GM23248 (cell line): ENCODE results near the gene SCAP. TPM values are rescaled to one million over a fixed set of nuclear protein-coding genes. Genes with fewer than 3 reads are reported as not detected.

Experiments used
- DNase-seq: peaks from one replicate; pipeline ENCODE4 v3.0.0-alpha.2; 2015
- H2AFZ ChIP-seq: fragments of 200-600 bp; sonication (generic); 2 replicates; pipeline ENCODE4 v1.6.1; 2016; ENCODE audit warnings: antibody characterized with exemption
- H3F3A ChIP-seq: fragments of 200-600 bp; sonication (generic); 2 replicates; pipeline ENCODE4 v1.6.1; 2016; ENCODE audit warnings: mild to moderate bottlenecking, antibody characterized with exemption, mixed run types; ENCODE audit not compliant: insufficient read depth
- H3K27ac ChIP-seq: fragments of 200-600 bp; sonication (generic); 2 replicates; pipeline ENCODE4 v1.5.1; 2016; ENCODE audit warnings: mild to moderate bottlenecking
- H3K27me3 ChIP-seq: fragments of 200-600 bp; sonication (generic); replicated peaks from 2 replicates; pipeline ENCODE4 v1.6.1; 2016; ENCODE audit warnings: mild to moderate bottlenecking; ENCODE audit not compliant: insufficient read depth
- H3K36me3 ChIP-seq: fragments of 200-600 bp; sonication (generic); 2 replicates; pipeline ENCODE4 v1.6.1; 2016; ENCODE audit warnings: low read depth, mild to moderate bottlenecking
- H3K4me1 ChIP-seq: fragments of 200-600 bp; sonication (generic); 2 replicates; pipeline ENCODE4 v1.6.1; 2016; ENCODE audit warnings: mild to moderate bottlenecking; ENCODE audit not compliant: insufficient read depth
- H3K4me2 ChIP-seq: fragments of 200-600 bp; sonication (generic); one replicate; pipeline ENCODE4 v1.6.1; 2016; ENCODE audit warnings: mild to moderate bottlenecking; ENCODE audit not compliant: unreplicated experiment
- H3K4me3 ChIP-seq: fragments of 200-600 bp; sonication (generic); 2 replicates; pipeline ENCODE4 v1.5.1; 2016; ENCODE audit warnings: mild to moderate bottlenecking
- H3K79me2 ChIP-seq: fragments of 200-600 bp; sonication (generic); 2 replicates; pipeline ENCODE4 v1.6.1; 2016; ENCODE audit warnings: mild to moderate bottlenecking; ENCODE audit not compliant: insufficient read depth
- H3K9ac ChIP-seq: fragments of 200-600 bp; sonication (generic); 2 replicates; pipeline ENCODE4 v1.6.1; 2016; ENCODE audit warnings: mild to moderate bottlenecking
- H3K9me2 ChIP-seq: fragments of 200-600 bp; sonication (generic); 2 replicates; pipeline ENCODE4 v1.6.1; 2016; ENCODE audit warnings: mixed run types, mild to moderate bottlenecking, moderate library complexity; ENCODE audit not compliant: insufficient read depth
- H3K9me3 ChIP-seq: fragments of 200-600 bp; sonication (generic); one replicate; pipeline ENCODE4 v1.6.1; 2017; ENCODE audit warnings: low read depth
- H4K20me1 ChIP-seq: fragments of 200-600 bp; sonication (generic); 2 replicates; pipeline ENCODE4 v1.6.0; 2016; ENCODE audit not compliant: insufficient read depth
- EZH2 ChIP-seq: fragments of 200-600 bp; sonication (generic); IDR thresholded peaks from 2 replicates; pipeline ENCODE4 v1.6.1; 2018; ENCODE audit warnings: antibody characterized with exemption, mild to moderate bottlenecking; ENCODE audit not compliant: insufficient read depth, poor library complexity, severe bottlenecking
- EZH2phosphoT487 ChIP-seq: fragments of 200-600 bp; sonication (generic); IDR thresholded peaks from 2 replicates; pipeline ENCODE4 v1.6.1; 2018; ENCODE audit warnings: antibody characterized with exemption, moderate library complexity, mild to moderate bottlenecking, low read depth; ENCODE audit not compliant: insufficient read depth
- WGBS, 2 experiments: methylation state at CpG; one replicate each; pipeline ENCODE4 v1.1.6; 2015 to 2017; ENCODE audit warnings: low lambda C conversion rate in 2 of 2, low coverage in 1 of 2; ENCODE audit errors: missing lambda C conversion rate in 2 of 2; 5-methylcytosine and 5-hydroxymethylcytosine counted together
- in situ Hi-C: fragments of 300-500 bp; cut with MboI; formaldehyde crosslinking; loops from 2 replicates; pipeline ENCODE4 v1.15.0; 2020
- polyA plus RNA-seq: library from polyadenylated mRNA; unstranded; fragments of >200 nt; fragmentation: Nextera tagmentation; extraction: Ambion mirVana; gene quantifications from 2 replicates; pipeline ENCODE4 v1.2.1, GENCODE V29; 2016
- total RNA-seq: library from RNA; depleted of rRNA; stranded (reverse); fragments of >200 nt; shearing (Covaris generic); gene quantifications from 2 replicates; pipeline ENCODE4 v1.2.3, GENCODE V29; 2014

SCAP gene
- total and polyA plus RNA-seq, 2 experiments from 2014 or later = 34.7 to 70.1 TPM

GRCh38 chr3:47414666-47415587, 60.8 kb downstream of the SCAP start:
- Histone ChIP-seq H3K36me3 (no peaks in the 10 kb centered on the region; the same call in 1 of the 2 replicates), H3K9me3 (no peaks in the 10 kb centered on the region), H2AFZ (no peak overlapping the region), H3K27ac (no peak overlapping the region), H4K20me1 (no peaks in the 10 kb centered on the region), H3K27me3 (no peaks in the 10 kb centered on the region), H3K4me3 (no peak overlapping the region), H3K4me1 (no peaks in the 10 kb centered on the region), H3K79me2 (no peaks in the 10 kb centered on the region), H3K9ac (no peak overlapping the region), H3K9me2 (no peaks in the 10 kb centered on the region), H3F3A (0 out of 2 replicates have a peak, but pooled peaks cover 4% of the 10 kb centered on the region), H3K4me2 (no peak overlapping the region)
- no peak for TF ChIP-seq EZH2
- no peak for TF ChIP-seq EZH2phosphoT487
- no peak for DNase-seq
- in situ Hi-C loops = no loop called here
- 64 to 68% methylated on average over 16 of the region's 16 CpGs for WGBS, 2 experiments

- no peak overlapping the region for H3K27ac ChIP-seq
- WGBS, 2 experiments = 97 to 100% methylated on average over 2 to 3 of the region's 3 CpGs
- H3K4me2 ChIP-seq = no peak overlapping the region
- no peaks in the 10 kb centered on the region for H3K27me3 ChIP-seq
- H3F3A ChIP-seq = 0 out of 2 replicates have a peak, but pooled peaks cover 4% of the 10 kb centered on the region
- no peaks in the 10 kb centered on the region; the same call in 1 of the 2 replicates for H3K36me3 ChIP-seq
- H4K20me1 ChIP-seq = no peaks in the 10 kb centered on the region
- H2AFZ ChIP-seq = no peak overlapping the region
- H3K4me1 ChIP-seq = no peaks in the 10 kb centered on the region
- no peaks in the 10 kb centered on the region for H3K9me2 ChIP-seq
- no peak overlapping the region for H3K9ac ChIP-seq
- H3K79me2 ChIP-seq = no peaks in the 10 kb centered on the region
- no peak for DNase-seq
- H3K9me3 ChIP-seq = no peaks in the 10 kb centered on the region
- TF ChIP-seq EZH2phosphoT487 = no peak
- no peak for TF ChIP-seq EZH2
- no peak overlapping the region for H3K4me3 ChIP-seq
- in situ Hi-C loops = no loop called here
Measured at GRCh38 chr3:47414161-47414564, 61.6 kb downstream of the SCAP start.

GRCh38 chr3:47413751-47414150, 62.0 kb downstream of the SCAP start:
- H3K36me3 ChIP-seq = no peaks in the 10 kb centered on the region; the same call in 1 of the 2 replicates
- DNase-seq = no peak

GRCh38 chr3:47412842-47413520, 62.8 kb downstream of the SCAP start:
- DNase-seq = no peak
- TF ChIP-seq EZH2 (no peak), EZH2phosphoT487 (no peak)
- Histone ChIP-seq H3K79me2 (no peaks in the 10 kb centered on the region), H3F3A (0 out of 2 replicates have a peak, but pooled peaks cover 4% of the 10 kb centered on the region), H3K9me3 (no peaks in the 10 kb centered on the region), H3K27ac (no peak overlapping the region), H3K27me3 (no peaks in the 10 kb centered on the region), H3K4me1 (no peaks in the 10 kb centered on the region), H2AFZ (no peak overlapping the region), H3K4me2 (no peak overlapping the region), H3K9ac (no peak overlapping the region), H3K36me3 (no peaks in the 10 kb centered on the region; the same call in 1 of the 2 replicates), H4K20me1 (no peaks in the 10 kb centered on the region), H3K4me3 (no peak overlapping the region), H3K9me2 (no peaks in the 10 kb centered on the region)
- in situ Hi-C loops = no loop called here
- 75 to 77% methylated on average over 7 to 12 of the region's 12 CpGs for WGBS, 2 experiments

More at GRCh38 chr3:47413751-47414150, 62.0 kb downstream of the SCAP start:
- Histone ChIP-seq H3K4me2 (no peak overlapping the region), H3K27ac (no peak overlapping the region), H3K9me3 (no peaks in the 10 kb centered on the region), H3F3A (0 out of 2 replicates have a peak, but pooled peaks cover 4% of the 10 kb centered on the region), H3K27me3 (no peaks in the 10 kb centered on the region), H4K20me1 (no peaks in the 10 kb centered on the region), H3K9me2 (no peaks in the 10 kb centered on the region), H3K4me1 (no peaks in the 10 kb centered on the region), H3K79me2 (no peaks in the 10 kb centered on the region), H2AFZ (no peak overlapping the region), H3K9ac (no peak overlapping the region), H3K4me3 (no peak overlapping the region)
- in situ Hi-C loops = no loop called here
- 91 to 95% methylated on average over 7 of the region's 7 CpGs for WGBS, 2 experiments
- TF ChIP-seq EZH2phosphoT487 = no peak
- no peak for TF ChIP-seq EZH2
